Measurements from ENCODE around the gene MAP2K5. TPM values are rescaled to one million over a fixed set of nuclear protein-coding genes. Genes with fewer than 3 reads are reported as not detected.

The MAP2K5 gene
- total and polyA plus RNA-seq, 8 donors = 1.8 to 94.6 (median 11.1) TPM

- intact Hi-C loops (cut with DNase I; ENCODE audit: low total_unique reads) = no loop called here
- 84 to 89% (median 86%) methylated on average over 5 of the region's 5 CpGs for WGBS, 5 donors
These were observed 303.5 kb downstream of the MAP2K5 start for GRCh38 chr15:67845974-67846373.

GRCh38 chr15:67849538-67849937 is 307.0 kb downstream of the MAP2K5 start:
- no peak overlapping the region for H3K4me3 ChIP-seq
- no peaks in the 10 kb centered on the region for H3K27me3 ChIP-seq
- intact Hi-C loops (cut with DNase I; ENCODE audit: low total_unique reads) = no loop called here
- no peaks in the 10 kb centered on the region for H3K36me3 ChIP-seq
- no peaks in the 10 kb centered on the region for H3K9me3 ChIP-seq
- WGBS, 5 donors = 93 to 100% (median 98%) methylated on average over 1 of the region's 1 CpG
- H3K4me1 ChIP-seq = peaks cover 0 to 6% (median 0%) of the 10 kb centered on the region in 4 donors
- no peak for DNase-seq
- H3K27ac ChIP-seq = no peak overlapping the region
- TF ChIP-seq POLR2AphosphoS5 (IDR thresholded peaks at IDR 0.05) = no peak

More at GRCh38 chr15:67845974-67846373, 303.5 kb downstream of the MAP2K5 start:
- Histone ChIP-seq H3K27me3 (no peaks in the 10 kb centered on the region), H3K4me1 (peaks cover 6 to 18% (median 12%) of the 10 kb centered on the region in 4 donors), H3K4me3 (no peak overlapping the region), H3K9me3 (no peaks in the 10 kb centered on the region), H3K36me3 (no peaks in the 10 kb centered on the region), H3K27ac (no peak overlapping the region)
- TF ChIP-seq CTCF (IDR thresholded peaks at IDR 0.05) (no peak), POLR2A (IDR thresholded peaks at IDR 0.05) (no peak), POLR2AphosphoS5 (IDR thresholded peaks at IDR 0.05) (no peak), EP300 (IDR thresholded peaks at IDR 0.05) (no peak)
- DNase-seq = no peak

- no peak for DNase-seq
These were observed 307.8 kb downstream of the MAP2K5 start for GRCh38 chr15:67850336-67850735.

GRCh38 chr15:67850994-67851571 is 308.6 kb downstream of the MAP2K5 start:
- no peaks in the 10 kb centered on the region for H3K27me3 ChIP-seq
- WGBS, 5 donors = 65 to 85% (median 78%) methylated on average over 4 of the region's 4 CpGs
- H3K4me1 ChIP-seq = peaks cover 0 to 6% (median 0%) of the 10 kb centered on the region in 4 donors
- H3K27ac ChIP-seq = no peak overlapping the region
- no peak for DNase-seq
- no peak for TF ChIP-seq POLR2A (IDR thresholded peaks at IDR 0.05)
- TF ChIP-seq CTCF (IDR thresholded peaks at IDR 0.05) = no peak
- intact Hi-C loops (cut with DNase I; ENCODE audit: low total_unique reads) = no loop called here
- H3K36me3 ChIP-seq = no peaks in the 10 kb centered on the region
- no peaks in the 10 kb centered on the region for H3K9me3 ChIP-seq
- H3K4me3 ChIP-seq = no peak overlapping the region

More at GRCh38 chr15:67850336-67850735, 307.8 kb downstream of the MAP2K5 start:
- H3K27ac ChIP-seq = no peak overlapping the region
- no peaks in the 10 kb centered on the region for H3K27me3 ChIP-seq
- H3K36me3 ChIP-seq = no peaks in the 10 kb centered on the region
- H3K9me3 ChIP-seq = no peaks in the 10 kb centered on the region
- H3K4me3 ChIP-seq = no peak overlapping the region
- 54 to 73% (median 69%) methylated on average over 7 of the region's 7 CpGs for WGBS, 5 donors
- H3K4me1 ChIP-seq = peaks cover 0 to 6% (median 0%) of the 10 kb centered on the region in 4 donors
- intact Hi-C loops (cut with DNase I; ENCODE audit: low total_unique reads) = no loop called here
- no peak for TF ChIP-seq POLR2A (IDR thresholded peaks at IDR 0.05)
- TF ChIP-seq POLR2AphosphoS5 (IDR thresholded peaks at IDR 0.05) = no peak
- no peak for TF ChIP-seq CTCF (IDR thresholded peaks at IDR 0.05)
- TF ChIP-seq EP300 (IDR thresholded peaks at IDR 0.05) = no peak

- H3K27ac ChIP-seq = no peak overlapping the region
- peaks cover 0 to 6% (median 0%) of the 10 kb centered on the region in 4 donors for H3K4me1 ChIP-seq
- DNase-seq = no peak
- intact Hi-C loops (cut with DNase I; ENCODE audit: low total_unique reads) = no loop called here
- no peaks in the 10 kb centered on the region for H3K27me3 ChIP-seq
- WGBS, 5 donors = 59 to 75% (median 66%) methylated on average over 3 of the region's 3 CpGs
- H3K36me3 ChIP-seq = no peaks in the 10 kb centered on the region
- no peak overlapping the region for H3K4me3 ChIP-seq
- TF ChIP-seq CTCF (IDR thresholded peaks at IDR 0.05) = no peak
- no peak for TF ChIP-seq EP300 (IDR thresholded peaks at IDR 0.05)
- no peak for TF ChIP-seq POLR2A (IDR thresholded peaks at IDR 0.05)
- no peak for TF ChIP-seq POLR2AphosphoS5 (IDR thresholded peaks at IDR 0.05)
- no peaks in the 10 kb centered on the region for H3K9me3 ChIP-seq
These were observed 309.9 kb downstream of the MAP2K5 start for GRCh38 chr15:67852418-67852817.
